OCI-LY7 (cell line): Measurements from ENCODE around the gene MAX.

Experiments
- EZH2phosphoT487 ChIP-seq: fragments of 200-600 bp; sonication (generic); IDR thresholded peaks from 2 replicates; pipeline ENCODE4 v1.6.1; 2018; ENCODE audit warnings: low read depth, borderline replicate concordance, mild to moderate bottlenecking, mixed run types, antibody characterized with exemption, low read length, moderate library complexity, mixed read lengths
- TF ChIP-seq, protein P1 (sequence below): fragments of 200-600 bp; sonication (generic); conservative IDR thresholded peaks from 2 replicates; pipeline ENCODE4 v1.5.1; 2014; ENCODE audit warnings: mild to moderate bottlenecking, antibody characterized with exemption, low read length, moderate library complexity, mixed read lengths

DNA sequence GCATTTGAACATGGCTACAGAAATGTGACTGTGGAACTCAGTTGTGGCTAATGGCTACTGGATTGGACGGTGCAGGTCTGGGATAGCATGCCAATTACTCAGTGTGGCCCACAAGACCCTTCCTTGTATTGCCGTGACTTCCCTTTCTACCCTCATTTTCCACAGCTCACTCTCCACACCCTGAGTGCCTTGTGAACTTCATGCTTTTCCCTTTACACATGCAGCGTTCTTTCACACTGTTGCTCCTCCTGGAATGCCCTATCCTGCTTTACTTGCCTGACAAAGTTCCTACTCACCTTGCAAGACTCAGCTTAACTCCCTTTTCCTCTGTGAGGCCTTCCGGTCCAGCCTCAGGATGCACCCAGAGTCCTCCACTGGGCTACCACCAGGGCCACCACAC lies 46.8 kb upstream of the MAX start:
- TF ChIP-seq, protein P1, sequence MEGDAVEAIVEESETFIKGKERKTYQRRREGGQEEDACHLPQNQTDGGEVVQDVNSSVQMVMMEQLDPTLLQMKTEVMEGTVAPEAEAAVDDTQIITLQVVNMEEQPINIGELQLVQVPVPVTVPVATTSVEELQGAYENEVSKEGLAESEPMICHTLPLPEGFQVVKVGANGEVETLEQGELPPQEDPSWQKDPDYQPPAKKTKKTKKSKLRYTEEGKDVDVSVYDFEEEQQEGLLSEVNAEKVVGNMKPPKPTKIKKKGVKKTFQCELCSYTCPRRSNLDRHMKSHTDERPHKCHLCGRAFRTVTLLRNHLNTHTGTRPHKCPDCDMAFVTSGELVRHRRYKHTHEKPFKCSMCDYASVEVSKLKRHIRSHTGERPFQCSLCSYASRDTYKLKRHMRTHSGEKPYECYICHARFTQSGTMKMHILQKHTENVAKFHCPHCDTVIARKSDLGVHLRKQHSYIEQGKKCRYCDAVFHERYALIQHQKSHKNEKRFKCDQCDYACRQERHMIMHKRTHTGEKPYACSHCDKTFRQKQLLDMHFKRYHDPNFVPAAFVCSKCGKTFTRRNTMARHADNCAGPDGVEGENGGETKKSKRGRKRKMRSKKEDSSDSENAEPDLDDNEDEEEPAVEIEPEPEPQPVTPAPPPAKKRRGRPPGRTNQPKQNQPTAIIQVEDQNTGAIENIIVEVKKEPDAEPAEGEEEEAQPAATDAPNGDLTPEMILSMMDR, result no peak
- no peak for TF ChIP-seq EZH2phosphoT487
